ENCODE data around the gene CCDC122. TPM values are rescaled to one million over a fixed set of nuclear protein-coding genes. Genes with fewer than 3 reads are reported as not detected.

Gene CCDC122
- polyA plus RNA-seq, 2 of the 4 experiments (the other 2 are of a cell fraction), result 2.6 to 4.3 TPM

GRCh38 chr13:43786472-43786765 lies 93.1 kb downstream of the CCDC122 start:
- ATAC-seq, result no peak
- DNase-seq (ENCODE audit: low read depth in 1 of 2, low spot score in 1 of 2), result no peak
- POLR2A ChIA-PET, result no interaction called here
- Histone ChIP-seq H3K9me3 (no peaks in the 10 kb centered on the region), H3K4me1 (peaks cover 9% of the 10 kb centered on the region), H3K27ac (peak overlapping the region; percentile 63 to 89; a peak in 5 of 6 replicates), H3K4me3 (peak overlapping the region; percentile 60), H3K4me2 (peak overlapping the region; percentile 99)
- no CpG with 5 or more reads among the region's 28 CpGs for WGBS (ENCODE audit: missing lambda C conversion rate)
- CTCF ChIA-PET, result interaction anchor here (0.7 to 4.3 kb wide), 7 partner anchors 9 to 701 kb away, joined by 3 to 21 read pairs (median 5); no protein-coding TSS in a partner anchor
- TF ChIP-seq PBX3 (IDR thresholded peaks at IDR 0.05) (no peak), ATOH8 (CRISPR knock-in tag; IDR thresholded peaks at IDR 0.05; ENCODE audit: low read depth) (no peak), JUNB (IDR thresholded peaks at IDR 0.05) (no peak), JUN (IDR thresholded peaks at IDR 0.05) (no peak), MYC (IDR thresholded peaks at IDR 0.05; ENCODE audit: borderline replicate concordance, low read length) (no peak), TFCP2L1 (CRISPR knock-in tag; IDR thresholded peaks at IDR 0.05) (no peak), FOXS1 (CRISPR knock-in tag; IDR thresholded peaks at IDR 0.05) (no peak), NPAS2 (CRISPR knock-in tag; IDR thresholded peaks at IDR 0.05; ENCODE audit: borderline replicate concordance) (no peak), HDAC2 (IDR thresholded peaks at IDR 0.05) (no peak), POLR2AphosphoS2 (conservative IDR thresholded peaks at IDR 0.05; ENCODE audit: low read length) (no peak), ESRRA (IDR thresholded peaks at IDR 0.05; ENCODE audit: borderline replicate concordance, low read length) (no peak), RARB (CRISPR knock-in tag; IDR thresholded peaks at IDR 0.05) (no peak), CHD4 (IDR thresholded peaks at IDR 0.05; ENCODE audit: borderline replicate concordance) (no peak)
- no peak for FAIRE-seq

Small RNAs within 50 kb of the gene (small RNA-seq; reads per million reads assigned to genes)
- gene AL162713.1, result 0 reads per million in 6 experiments

Other genes with a start within 250 kb of the CCDC122 start
- 0.41 and 0.46 TPM in 2 replicates for gene ENOX1, start 92.8 kb downstream of the CCDC122 start, polyA plus RNA-seq (2011; rRNA removed)
- 0.28 to 0.33 TPM (median 0.28 TPM) in 3 replicates for gene ENOX1, start 92.8 kb downstream of the CCDC122 start, polyA plus RNA-seq (2017; fragmentation: RNase III; extraction: RNeasy Plus Mini Kit Qiagen cat#74134 plus additional on column Dnase treatment)
- 2.9 and 4.8 TPM in 2 replicates for gene LACC1, start 164 bp upstream of the CCDC122 start, polyA plus RNA-seq (2011; rRNA removed)
- 2.2 to 3.0 TPM (median 2.8 TPM) in 3 replicates for gene LACC1, start 164 bp upstream of the CCDC122 start, polyA plus RNA-seq (2017; fragmentation: RNase III; extraction: RNeasy Plus Mini Kit Qiagen cat#74134 plus additional on column Dnase treatment)

All from A549 (cell line).